GM19395 (cell line): ENCODE measurements around the gene PPP1R27.
A peak's percentile ranks its signal among the peaks of the same experiment; 100 is the strongest.
"Not testable (repeated sequence)": the region's sequence is repeated elsewhere in the genome, so short reads cannot be mapped to it uniquely, and the experiment has no call there.

Source experiments
- ATAC-seq: cut with Tn5 transposase; IDR thresholded peaks from one replicate; pipeline ENCODE4 v1.9.1; 2021; ENCODE audit warnings: mild to moderate bottlenecking, moderate library complexity; ENCODE audit not compliant: unreplicated experiment

PPP1R27 gene

GRCh38 chr17:81842725-81843504 lies 8.1 kb upstream of the PPP1R27 start:
- ATAC-seq, result no peak

- no peak for ATAC-seq
Measured at GRCh38 chr17:81842378-81842724, 7.5 kb upstream of the PPP1R27 start.

- no peak for ATAC-seq
Measured at GRCh38 chr17:81841866-81842265, 7.0 kb upstream of the PPP1R27 start.

- no peak for ATAC-seq
Measured at GRCh38 chr17:81840826-81841778, 6.3 kb upstream of the PPP1R27 start.

- not testable (repeated sequence) for ATAC-seq
Measured at GRCh38 chr17:81840059-81840458, 5.2 kb upstream of the PPP1R27 start.

- no peak for ATAC-seq
Measured at GRCh38 chr17:81839301-81839700, 4.5 kb upstream of the PPP1R27 start.

GRCh38 chr17:81838753-81839255 lies 4.0 kb upstream of the PPP1R27 start:
- ATAC-seq, result no peak

GRCh38 chr17:81837641-81838040 lies 2.8 kb upstream of the PPP1R27 start:
- ATAC-seq, result no peak

- ATAC-seq, result no peak
Measured at GRCh38 chr17:81833921-81834830, 674 bp downstream of the PPP1R27 start.

GRCh38 chr17:81833160-81833920 lies 1.5 kb downstream of the PPP1R27 start, which contains the start of gene MCRIP1:
MCRIP1 (minus strand) TSS chr17:81833291; CDS start chr17:81824506, 8,785 bp downstream.
- peak; percentile 67 for ATAC-seq

GRCh38 chr17:81832608-81833159 lies 2.2 kb downstream of the PPP1R27 start:
- peak; percentile 23 for ATAC-seq

- ATAC-seq, result peak; percentile 15
Measured at GRCh38 chr17:81831957-81832607, 2.8 kb downstream of the PPP1R27 start.

- no peak for ATAC-seq
Measured at GRCh38 chr17:81831563-81831956, 3.3 kb downstream of the PPP1R27 start.

- ATAC-seq, result no peak
Measured at GRCh38 chr17:81829858-81830257, 5.0 kb downstream of the PPP1R27 start.

- ATAC-seq, result no peak
Measured at GRCh38 chr17:81828656-81829055, 6.2 kb downstream of the PPP1R27 start.

- no peak for ATAC-seq
Measured at GRCh38 chr17:81825841-81826466, 8.9 kb downstream of the PPP1R27 start.

GRCh38 chr17:81824595-81824994 lies 10.3 kb downstream of the PPP1R27 start:
- ATAC-seq, result no peak

- ATAC-seq, result no peak
Measured at GRCh38 chr17:81823820-81824550, 10.9 kb downstream of the PPP1R27 start.
